OCI-LY7 (cell line): Measurements from ENCODE around the gene AQP12A.

Experiments
- EZH2phosphoT487 ChIP-seq: fragments of 200-600 bp; sonication (generic); IDR thresholded peaks from 2 replicates; pipeline ENCODE4 v1.6.1; 2018; ENCODE audit warnings: low read depth, borderline replicate concordance, mild to moderate bottlenecking, mixed run types, antibody characterized with exemption, low read length, moderate library complexity, mixed read lengths
- TF ChIP-seq, protein P1 (sequence below): fragments of 200-600 bp; sonication (generic); conservative IDR thresholded peaks from 2 replicates; pipeline ENCODE4 v1.5.1; 2014; ENCODE audit warnings: mild to moderate bottlenecking, antibody characterized with exemption, low read length, moderate library complexity, mixed read lengths

DNA sequence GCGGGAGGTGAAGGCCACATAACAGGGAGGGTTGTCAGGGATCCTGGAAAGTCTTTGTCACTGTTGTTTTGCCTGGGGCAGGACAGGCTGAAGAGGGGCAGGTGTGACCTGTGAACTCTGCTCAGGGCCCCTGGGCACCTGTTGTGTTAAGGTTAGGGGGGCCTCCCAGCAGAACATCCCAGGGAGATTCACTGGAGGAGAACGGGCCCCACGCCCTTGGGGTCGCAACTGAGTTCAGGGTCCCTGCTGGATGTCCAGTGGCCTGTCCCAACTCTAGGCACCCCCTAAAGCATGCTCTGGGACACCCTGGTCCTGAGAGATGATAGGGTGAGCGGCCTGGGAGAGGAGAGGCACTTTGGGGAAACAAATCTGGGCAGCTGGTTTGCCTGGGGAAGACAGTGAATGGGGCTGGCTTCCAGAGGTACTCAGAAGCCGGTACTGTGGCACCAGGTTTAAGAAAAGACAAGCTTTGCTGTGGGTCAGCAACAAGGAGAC, 43.5 kb upstream of the AQP12A start:
- TF ChIP-seq, protein P1, sequence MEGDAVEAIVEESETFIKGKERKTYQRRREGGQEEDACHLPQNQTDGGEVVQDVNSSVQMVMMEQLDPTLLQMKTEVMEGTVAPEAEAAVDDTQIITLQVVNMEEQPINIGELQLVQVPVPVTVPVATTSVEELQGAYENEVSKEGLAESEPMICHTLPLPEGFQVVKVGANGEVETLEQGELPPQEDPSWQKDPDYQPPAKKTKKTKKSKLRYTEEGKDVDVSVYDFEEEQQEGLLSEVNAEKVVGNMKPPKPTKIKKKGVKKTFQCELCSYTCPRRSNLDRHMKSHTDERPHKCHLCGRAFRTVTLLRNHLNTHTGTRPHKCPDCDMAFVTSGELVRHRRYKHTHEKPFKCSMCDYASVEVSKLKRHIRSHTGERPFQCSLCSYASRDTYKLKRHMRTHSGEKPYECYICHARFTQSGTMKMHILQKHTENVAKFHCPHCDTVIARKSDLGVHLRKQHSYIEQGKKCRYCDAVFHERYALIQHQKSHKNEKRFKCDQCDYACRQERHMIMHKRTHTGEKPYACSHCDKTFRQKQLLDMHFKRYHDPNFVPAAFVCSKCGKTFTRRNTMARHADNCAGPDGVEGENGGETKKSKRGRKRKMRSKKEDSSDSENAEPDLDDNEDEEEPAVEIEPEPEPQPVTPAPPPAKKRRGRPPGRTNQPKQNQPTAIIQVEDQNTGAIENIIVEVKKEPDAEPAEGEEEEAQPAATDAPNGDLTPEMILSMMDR = no peak
- TF ChIP-seq EZH2phosphoT487 = no peak
